ENCODE measurements around the gene CPNE5.

Gene CPNE5

DNA sequence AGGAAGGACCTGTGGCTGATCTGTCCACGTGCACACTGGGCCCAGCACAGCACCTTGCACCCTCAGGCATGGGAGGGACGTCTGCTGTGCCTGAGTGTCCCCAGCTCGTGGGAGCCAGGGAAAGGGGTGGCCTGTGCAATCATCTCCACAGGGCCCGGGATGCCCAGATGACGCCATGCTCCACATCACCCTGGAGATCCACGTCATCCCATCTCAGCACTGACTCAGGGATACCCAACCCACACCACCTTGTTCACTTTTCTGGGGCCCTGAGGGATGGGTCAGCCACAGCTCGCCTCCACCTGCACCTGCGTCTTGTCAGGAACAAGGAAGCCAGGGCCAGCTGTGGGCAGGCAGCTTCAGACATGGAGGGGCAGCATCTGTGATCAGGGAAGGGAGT, 93.4 kb downstream of the CPNE5 start:
- no peak for DNase-seq (ENCODE audit: low read depth in 3 of 3)

GRCh38 chr6:36745283-36745682, 94.0 kb downstream of the CPNE5 start:
- DNase-seq (ENCODE audit: low read depth in 3 of 3) = no peak

DNA sequence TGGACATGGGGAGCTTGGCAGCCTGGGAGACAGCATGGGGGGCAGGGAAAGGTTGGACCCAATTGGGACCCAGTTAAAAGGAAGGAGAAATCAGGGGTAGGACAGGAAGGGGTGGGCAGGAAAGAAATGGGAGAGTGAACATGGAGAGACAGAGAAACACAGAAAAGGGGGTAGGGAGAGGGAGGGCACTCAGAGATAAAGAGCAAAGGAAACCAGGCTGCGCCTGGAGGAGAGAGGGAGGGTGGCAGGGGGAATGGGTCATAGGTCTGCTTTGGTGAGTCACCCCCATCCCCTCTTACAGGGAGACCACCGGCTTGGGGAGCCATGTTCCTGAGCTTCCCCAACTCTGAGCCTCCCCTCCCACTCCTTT, 95.0 kb downstream of the CPNE5 start:
- DNase-seq (ENCODE audit: low read depth in 3 of 3) = no peak

GRCh38 chr6:36743538-36744303, 95.5 kb downstream of the CPNE5 start:
- DNase-seq (ENCODE audit: low read depth in 3 of 3) = no peak

DNA sequence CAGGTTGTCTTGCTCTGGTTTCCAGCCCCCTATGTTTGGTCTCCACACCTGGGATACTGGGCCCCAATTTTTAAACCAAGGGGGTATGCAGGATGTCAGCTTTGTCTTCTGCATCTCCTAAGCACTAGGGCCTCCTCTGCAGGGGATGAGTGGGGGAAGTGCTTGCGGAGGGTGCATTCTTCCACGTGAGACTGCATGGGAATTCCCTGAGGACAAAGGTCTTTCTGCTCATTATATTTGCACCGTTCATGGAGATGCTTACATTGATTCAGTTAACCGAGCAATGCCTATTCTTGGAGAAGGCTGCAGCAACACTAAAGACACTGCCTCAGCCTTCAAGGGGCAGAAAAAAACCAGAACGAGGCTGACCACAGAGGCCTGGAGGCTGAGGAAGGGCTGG, 96.2 kb downstream of the CPNE5 start:
- no peak for DNase-seq (ENCODE audit: low read depth in 3 of 3)

DNA sequence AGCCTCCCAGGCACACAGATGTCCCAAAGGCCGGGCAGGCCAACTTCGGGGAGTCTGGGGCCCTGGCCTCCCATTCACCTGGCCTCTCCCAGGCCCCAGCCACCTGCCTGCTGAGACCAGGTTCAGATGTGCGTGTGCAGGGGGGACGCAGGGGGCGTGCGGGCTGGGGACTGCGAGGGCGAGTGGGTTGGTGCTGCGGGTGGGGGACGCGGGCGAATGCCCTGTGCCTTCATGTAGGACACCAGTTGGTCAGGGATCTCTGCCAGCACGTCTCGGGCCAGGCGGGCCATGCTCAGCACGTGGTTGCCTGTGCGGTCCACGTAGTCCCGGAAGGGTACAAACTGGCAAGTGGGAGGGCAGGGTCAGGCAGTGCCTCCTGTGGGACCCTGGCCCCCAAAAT, 97.1 kb downstream of the CPNE5 start:
- no peak for DNase-seq (ENCODE audit: low read depth in 3 of 3)

- DNase-seq (ENCODE audit: low read depth in 3 of 3) = no peak
These were observed 98.4 kb downstream of the CPNE5 start for GRCh38 chr6:36740818-36741179.

DNA sequence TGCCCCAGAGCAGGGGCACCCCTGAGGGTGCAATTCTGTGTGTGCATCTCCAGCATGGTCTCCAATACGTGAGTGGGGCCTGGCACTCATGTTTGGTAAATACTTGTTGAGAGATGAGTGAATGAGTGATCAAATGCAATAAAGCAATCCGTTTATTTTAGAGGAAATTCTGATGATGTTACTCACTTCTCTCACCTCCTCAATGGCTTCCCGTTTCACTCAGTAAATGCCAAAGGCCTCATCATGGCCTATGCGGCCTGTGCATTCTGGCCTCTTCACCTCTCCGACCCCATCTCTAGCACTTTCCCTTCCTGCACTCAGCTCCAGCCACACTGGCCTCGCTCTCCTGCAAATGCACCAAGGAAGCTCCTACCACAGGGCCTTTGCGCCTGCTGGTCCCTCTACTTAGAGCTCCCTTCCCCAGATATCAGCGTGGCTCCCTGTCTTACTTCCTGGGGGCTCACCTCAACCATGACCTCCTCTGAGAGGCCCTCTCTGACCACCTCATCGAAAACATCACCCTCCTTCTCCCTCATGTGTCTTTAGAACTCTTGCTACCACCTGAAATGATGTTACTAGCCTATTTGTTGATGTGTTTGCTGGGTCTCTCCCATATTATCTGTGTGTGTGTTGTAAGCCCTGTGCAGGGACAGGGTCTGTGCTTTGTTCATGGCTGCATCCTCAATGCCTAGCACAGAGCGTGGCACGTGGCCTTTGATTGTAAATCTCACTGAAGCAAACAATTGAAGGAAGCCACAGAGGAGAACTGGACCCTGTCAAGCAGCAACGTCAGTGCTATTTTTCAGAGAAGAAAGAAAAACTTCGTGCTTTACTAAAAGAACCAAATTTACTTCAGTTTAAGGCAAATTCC, 99.1 kb downstream of the CPNE5 start:
- no peak for DNase-seq (ENCODE audit: low read depth in 3 of 3)

GRCh38 chr6:36738108-36738507, 101.1 kb downstream of the CPNE5 start:
- no peak for DNase-seq (ENCODE audit: low read depth in 3 of 3)

DNA sequence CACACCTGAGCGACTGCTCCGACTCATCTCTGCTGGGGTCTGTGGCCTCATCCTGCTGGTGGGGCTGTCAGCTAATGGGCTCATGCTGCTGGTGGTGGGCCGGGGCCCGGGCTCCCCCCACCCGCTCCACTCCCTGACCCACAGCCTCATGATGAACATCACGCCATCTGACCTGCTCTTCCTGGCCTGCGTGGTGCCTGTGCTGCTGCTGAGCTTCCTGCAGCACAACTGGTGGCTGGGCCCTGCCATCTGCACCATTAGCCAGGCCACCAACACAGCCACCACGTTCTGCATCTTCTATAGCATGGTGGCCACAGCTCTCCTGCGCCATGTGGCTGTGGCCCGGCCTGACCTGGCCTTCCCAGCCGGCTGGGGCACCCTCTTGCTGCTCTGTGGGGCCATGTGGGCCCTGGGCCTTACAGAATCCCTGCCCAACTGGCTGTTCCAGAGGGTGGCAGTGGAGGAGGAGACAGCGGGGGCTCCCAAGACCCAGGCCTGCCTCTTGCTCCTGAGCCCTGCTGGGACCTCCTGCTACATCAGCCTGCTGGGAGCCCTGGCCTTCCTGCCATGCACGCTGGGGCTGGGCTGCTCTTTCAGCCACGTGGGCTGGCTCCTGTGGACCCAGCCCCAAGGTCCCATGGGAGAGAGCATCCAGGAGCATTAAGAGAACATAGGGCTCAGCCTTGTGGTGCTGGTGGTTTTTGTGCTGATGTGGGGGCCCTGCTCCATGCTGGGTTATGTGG, 102.0 kb downstream of the CPNE5 start:
- DNase-seq (ENCODE audit: low read depth in 3 of 3) = no peak

GRCh38 chr6:36735110-36736071, 103.9 kb downstream of the CPNE5 start:
- DNase-seq (ENCODE audit: low read depth in 3 of 3) = no peak

GRCh38 chr6:36734486-36735060, 104.7 kb downstream of the CPNE5 start:
- no peak for DNase-seq (ENCODE audit: low read depth in 3 of 3)

DNA sequence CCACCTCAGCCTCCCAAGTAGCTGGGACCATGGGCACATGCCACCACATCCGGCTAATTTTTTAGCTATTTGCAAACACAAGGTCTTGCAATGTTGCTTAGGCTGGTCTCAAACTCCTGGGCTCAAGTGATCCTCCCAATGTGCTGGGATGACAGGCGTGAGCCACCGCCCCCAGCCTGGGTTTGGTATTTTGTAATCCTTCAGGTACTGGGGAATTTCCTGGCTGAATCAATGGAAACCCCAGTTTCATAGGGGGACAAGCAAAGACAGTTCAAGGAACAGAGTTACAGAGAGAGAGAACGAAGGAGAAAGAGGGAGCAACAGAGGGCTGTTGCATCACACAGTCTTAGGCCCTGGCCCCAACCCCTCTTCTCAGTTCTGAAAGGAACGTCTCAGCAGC, 105.9 kb downstream of the CPNE5 start:
- no peak for DNase-seq (ENCODE audit: low read depth in 3 of 3)

DNA sequence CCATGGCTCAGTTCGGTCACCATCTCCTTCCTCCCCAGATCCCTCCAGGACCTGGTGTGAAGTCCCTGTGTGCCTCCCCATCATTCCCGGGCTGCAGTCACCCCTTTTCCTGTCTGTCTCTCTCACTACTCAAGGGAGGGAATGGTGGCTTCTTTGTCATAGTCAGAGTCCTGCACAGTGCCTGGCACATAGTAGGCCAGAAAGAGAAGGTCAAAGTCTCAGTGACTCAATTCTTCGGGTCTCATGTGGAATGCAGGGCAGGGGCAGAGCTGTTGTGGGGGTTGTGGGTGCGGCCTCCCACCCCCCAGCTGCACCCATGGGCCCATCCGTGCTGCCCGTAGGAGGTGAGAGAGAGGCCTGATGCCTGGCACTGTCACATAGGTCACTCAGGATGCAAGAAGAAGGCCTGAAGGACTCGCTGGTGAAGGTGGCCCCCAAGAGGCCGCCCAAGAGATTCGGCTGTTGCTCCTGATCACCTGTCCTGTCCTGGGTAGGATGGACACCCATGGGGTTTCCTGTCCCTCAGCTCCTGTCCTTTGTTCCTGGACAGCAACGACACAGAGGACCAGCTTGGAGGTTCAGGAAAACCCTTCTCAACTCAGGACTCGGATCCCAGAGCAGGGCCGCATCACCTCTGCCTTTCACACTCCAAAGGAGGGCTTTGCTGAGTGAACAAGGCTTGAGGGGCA, 107.5 kb downstream of the CPNE5 start:
- no peak for DNase-seq (ENCODE audit: low read depth in 3 of 3)

- DNase-seq (ENCODE audit: low read depth in 3 of 3) = no peak
These were observed 108.5 kb downstream of the CPNE5 start for GRCh38 chr6:36730424-36731380.

GRCh38 chr6:36729161-36729524, 110.1 kb downstream of the CPNE5 start:
- no peak for DNase-seq (ENCODE audit: low read depth in 3 of 3)

GRCh38 chr6:36728289-36729160, 110.7 kb downstream of the CPNE5 start:
- no peak for DNase-seq (ENCODE audit: low read depth in 3 of 3)

GRCh38 chr6:36727505-36728021, 111.7 kb downstream of the CPNE5 start:
- DNase-seq (ENCODE audit: low read depth in 3 of 3) = no peak
